ENCODE results near the gene R3HDM1.
"Not testable (repeated sequence)": the region's sequence is repeated elsewhere in the genome, so short reads cannot be mapped to it uniquely, and the experiment has no call there.

The R3HDM1 gene

GRCh38 chr2:135637456-135638087 lies 106.3 kb downstream of the R3HDM1 start:
- H3K36me3 Mint-ChIP-seq (ENCODE audit: low read depth): peaks cover 45% of the 10 kb centered on the region
- no peak overlapping the region for H3K4me3 Mint-ChIP-seq
- no peak overlapping the region for H3K27ac Mint-ChIP-seq
- H3K4me1 Mint-ChIP-seq (ENCODE audit: low read depth): no peaks in the 10 kb centered on the region
- intact Hi-C loops (cut with micrococcal nuclease): no loop called here
- no peaks in the 10 kb centered on the region for H3K27me3 Mint-ChIP-seq
- no peaks in the 10 kb centered on the region for H3K9me3 Mint-ChIP-seq

GRCh38 chr2:135638825-135639224 lies 107.5 kb downstream of the R3HDM1 start:
- no peak overlapping the region for H3K27ac Mint-ChIP-seq
- intact Hi-C loops (cut with micrococcal nuclease): no loop called here
- H3K9me3 Mint-ChIP-seq: no peaks in the 10 kb centered on the region
- H3K27me3 Mint-ChIP-seq: no peaks in the 10 kb centered on the region
- no peak overlapping the region for H3K4me3 Mint-ChIP-seq
- H3K36me3 Mint-ChIP-seq (ENCODE audit: low read depth): peaks cover 45% of the 10 kb centered on the region
- H3K4me1 Mint-ChIP-seq (ENCODE audit: low read depth): no peaks in the 10 kb centered on the region

- Mint-ChIP-seq H3K4me1 (ENCODE audit: low read depth) (no peaks in the 10 kb centered on the region), H3K36me3 (ENCODE audit: low read depth) (peaks cover 55% of the 10 kb centered on the region), H3K27ac (no peak overlapping the region), H3K9me3 (no peaks in the 10 kb centered on the region), H3K4me3 (no peak overlapping the region), H3K27me3 (no peaks in the 10 kb centered on the region)
- intact Hi-C loops (cut with micrococcal nuclease): no loop called here
Measured at GRCh38 chr2:135641156-135642068, 110.1 kb downstream of the R3HDM1 start.

- Mint-ChIP-seq H3K9me3 (no peaks in the 10 kb centered on the region), H3K27me3 (no peaks in the 10 kb centered on the region), H3K4me1 (ENCODE audit: low read depth) (no peaks in the 10 kb centered on the region), H3K36me3 (ENCODE audit: low read depth) (peaks cover 44% of the 10 kb centered on the region), H3K4me3 (no peak overlapping the region), H3K27ac (no peak overlapping the region)
- intact Hi-C loops (cut with micrococcal nuclease): no loop called here
Measured at GRCh38 chr2:135647836-135648579, 116.7 kb downstream of the R3HDM1 start.

- H3K4me1 Mint-ChIP-seq (ENCODE audit: low read depth): no peaks in the 10 kb centered on the region
- intact Hi-C loops (cut with micrococcal nuclease): no loop called here
- H3K27ac Mint-ChIP-seq: no peak overlapping the region
- H3K27me3 Mint-ChIP-seq: no peaks in the 10 kb centered on the region
- peaks cover 63% of the 10 kb centered on the region for H3K36me3 Mint-ChIP-seq (ENCODE audit: low read depth)
- H3K9me3 Mint-ChIP-seq: no peaks in the 10 kb centered on the region
- H3K4me3 Mint-ChIP-seq: no peak overlapping the region
Measured at GRCh38 chr2:135650721-135651120, 119.4 kb downstream of the R3HDM1 start.

GRCh38 chr2:135651717-135652116 lies 120.4 kb downstream of the R3HDM1 start:
- Mint-ChIP-seq H3K27ac (no peak overlapping the region), H3K9me3 (no peaks in the 10 kb centered on the region), H3K4me3 (no peak overlapping the region), H3K27me3 (no peaks in the 10 kb centered on the region), H3K4me1 (ENCODE audit: low read depth) (no peaks in the 10 kb centered on the region), H3K36me3 (ENCODE audit: low read depth) (peaks cover 61% of the 10 kb centered on the region)
- intact Hi-C loops (cut with micrococcal nuclease): no loop called here

- H3K27me3 Mint-ChIP-seq; H3K9me3 Mint-ChIP-seq; H3K27ac Mint-ChIP-seq; intact Hi-C loops (cut with micrococcal nuclease); H3K4me3 Mint-ChIP-seq; H3K4me1 Mint-ChIP-seq (ENCODE audit: low read depth): not testable (repeated sequence)
- peaks cover 86% of the 10 kb centered on the region for H3K36me3 Mint-ChIP-seq (ENCODE audit: low read depth)
Measured at GRCh38 chr2:135654239-135654638, 123.0 kb downstream of the R3HDM1 start.

GRCh38 chr2:135657806-135658582 lies 126.7 kb downstream of the R3HDM1 start:
- peaks cover 71% of the 10 kb centered on the region for H3K36me3 Mint-ChIP-seq (ENCODE audit: low read depth)
- H3K4me1 Mint-ChIP-seq (ENCODE audit: low read depth): no peaks in the 10 kb centered on the region
- H3K27ac Mint-ChIP-seq: no peak overlapping the region
- H3K4me3 Mint-ChIP-seq: no peak overlapping the region
- no peaks in the 10 kb centered on the region for H3K9me3 Mint-ChIP-seq
- H3K27me3 Mint-ChIP-seq: no peaks in the 10 kb centered on the region
- intact Hi-C loops (cut with micrococcal nuclease): no loop called here

- no peak overlapping the region for H3K4me3 Mint-ChIP-seq
- peaks cover 6% of the 10 kb centered on the region for H3K4me1 Mint-ChIP-seq (ENCODE audit: low read depth)
- no peaks in the 10 kb centered on the region for H3K9me3 Mint-ChIP-seq
- H3K36me3 Mint-ChIP-seq (ENCODE audit: low read depth): peaks cover 40% of the 10 kb centered on the region
- intact Hi-C loops (cut with micrococcal nuclease): no loop called here
- no peak overlapping the region for H3K27ac Mint-ChIP-seq
- no peaks in the 10 kb centered on the region for H3K27me3 Mint-ChIP-seq
Measured at GRCh38 chr2:135662088-135662487, 130.8 kb downstream of the R3HDM1 start.

GRCh38 chr2:135663148-135663700 lies 131.9 kb downstream of the R3HDM1 start:
- H3K36me3 Mint-ChIP-seq (ENCODE audit: low read depth): peaks cover 35% of the 10 kb centered on the region
- no peak overlapping the region for H3K4me3 Mint-ChIP-seq
- H3K4me1 Mint-ChIP-seq (ENCODE audit: low read depth): peaks cover 14% of the 10 kb centered on the region
- intact Hi-C loops (cut with micrococcal nuclease): no loop called here
- H3K27ac Mint-ChIP-seq: no peak overlapping the region
- H3K27me3 Mint-ChIP-seq: no peaks in the 10 kb centered on the region
- H3K9me3 Mint-ChIP-seq: no peaks in the 10 kb centered on the region

GRCh38 chr2:135664623-135665068 lies 133.4 kb downstream of the R3HDM1 start:
- Mint-ChIP-seq H3K4me1 (ENCODE audit: low read depth) (peaks cover 14% of the 10 kb centered on the region), H3K27ac (no peak overlapping the region), H3K9me3 (no peaks in the 10 kb centered on the region), H3K36me3 (ENCODE audit: low read depth) (peaks cover 22% of the 10 kb centered on the region), H3K27me3 (no peaks in the 10 kb centered on the region), H3K4me3 (no peak overlapping the region)
- intact Hi-C loops (cut with micrococcal nuclease): no loop called here

- Mint-ChIP-seq H3K9me3 (no peaks in the 10 kb centered on the region), H3K27me3 (no peaks in the 10 kb centered on the region), H3K4me1 (ENCODE audit: low read depth) (peaks cover 14% of the 10 kb centered on the region), H3K4me3 (no peak overlapping the region), H3K36me3 (ENCODE audit: low read depth) (peaks cover 25% of the 10 kb centered on the region), H3K27ac (no peak overlapping the region)
- intact Hi-C loops (cut with micrococcal nuclease): no loop called here
Measured at GRCh38 chr2:135667045-135667444, 135.8 kb downstream of the R3HDM1 start.

GRCh38 chr2:135674453-135674852 lies 143.2 kb downstream of the R3HDM1 start:
- H3K27me3 Mint-ChIP-seq: no peaks in the 10 kb centered on the region
- no peak overlapping the region for H3K4me3 Mint-ChIP-seq
- H3K27ac Mint-ChIP-seq: no peak overlapping the region
- H3K9me3 Mint-ChIP-seq: no peaks in the 10 kb centered on the region
- H3K4me1 Mint-ChIP-seq (ENCODE audit: low read depth): peaks cover 7% of the 10 kb centered on the region
- peaks cover 59% of the 10 kb centered on the region for H3K36me3 Mint-ChIP-seq (ENCODE audit: low read depth)
- intact Hi-C loops (cut with micrococcal nuclease): no loop called here

Data from dendritic cell treated with granulocyte-macrophage colony-stimulating factor and Interleukin-4, amounts not matched to agents 40 ng/mL and 50 ng/mL, for 4 days (primary cell).